ENCODE measurements around the gene MYO7A.

- TF ChIP-seq POLR2A (IDR thresholded peaks at IDR 0.05; ENCODE audit: low read length) (no peak), GATA1 (IDR thresholded peaks at IDR 0.05; ENCODE audit: low read depth, low read length) (no peak)
Observed at GRCh38 chr11:77167111-77167626, 39.1 kb downstream of the MYO7A start.

Data from erythroblast (primary cell).